Natural killer cell (primary cell): ENCODE data around the gene GSG1L. TPM values are rescaled to one million over a fixed set of nuclear protein-coding genes. Genes with fewer than 3 reads are reported as not detected.

Experiments used
- ATAC-seq, 3 donors: fragments of 150-1000 bp in 2 of 3; fragments of 200-7000 bp in 1 of 3; cut with Tn5 transposase; 1 replicate in 1 of 3; 2 replicates in 2 of 3; pipeline ENCODE4 v1.10.0; 2021; ENCODE audit warnings: mild to moderate bottlenecking in 2 of 3, moderate library complexity in 2 of 3
- DNase-seq, 2 donors: peaks; one replicate each; pipeline versions ENCODE4 v3.0.0 to v3.0.0-alpha.2; 2013 to 2021; ENCODE audit warnings: mixed read lengths in 1 of 2
- H3K27ac ChIP-seq: one replicate; pipeline ENCODE4 v1.5.1; 2013; ENCODE audit warnings: mild to moderate bottlenecking, low read length
- H3K27me3 ChIP-seq: one replicate; pipeline ENCODE4 v1.6.1; 2013; ENCODE audit warnings: low read length; ENCODE audit not compliant: control insufficient read depth, insufficient read depth
- H3K36me3 ChIP-seq: one replicate; pipeline ENCODE4 v1.6.1; 2013; ENCODE audit warnings: low read length; ENCODE audit not compliant: control insufficient read depth, insufficient read depth
- H3K4me1 ChIP-seq: one replicate; pipeline ENCODE4 v1.6.1; 2013; ENCODE audit warnings: low read length; ENCODE audit not compliant: control insufficient read depth, insufficient read depth
- H3K4me3 ChIP-seq: one replicate; pipeline ENCODE4 v1.5.1; 2013; ENCODE audit warnings: low read length
- H3K9me3 ChIP-seq: one replicate; pipeline ENCODE4 v1.6.1; 2013; ENCODE audit warnings: low read length; ENCODE audit not compliant: control insufficient read depth, insufficient read depth
- H3K27ac Mint-ChIP-seq, 2 donors: one replicate each; pipeline ENCODE4 v1.8.0; 2022; ENCODE audit warnings: mild to moderate bottlenecking in 2 of 2, mixed read lengths in 2 of 2, moderate library complexity in 1 of 2
- H3K27me3 Mint-ChIP-seq, 2 donors: one replicate each; pipeline ENCODE4 v1.8.0; 2022; ENCODE audit warnings: low read depth in 2 of 2, mixed read lengths in 2 of 2
- H3K36me3 Mint-ChIP-seq: one replicate; pipeline ENCODE4 v1.8.0; 2022; ENCODE audit warnings: mixed read lengths
- H3K4me1 Mint-ChIP-seq, 2 donors: one replicate each; pipeline ENCODE4 v1.8.0; 2022; ENCODE audit warnings: mixed read lengths in 2 of 2
- H3K4me3 Mint-ChIP-seq: one replicate; pipeline ENCODE4 v1.8.0; 2022; ENCODE audit warnings: mild to moderate bottlenecking, moderate library complexity, mixed read lengths
- H3K9me3 Mint-ChIP-seq, 2 donors: one replicate each; pipeline ENCODE4 v1.8.0; 2022; ENCODE audit warnings: mixed read lengths in 2 of 2
- CTCF ChIP-seq: fragments of 200-600 bp; IDR thresholded peaks from one replicate; pipeline ENCODE4 v1.8.0; 2022; ENCODE audit warnings: antibody characterized with exemption
- WGBS: methylation state at CpG from one replicate; pipeline ENCODE4 v1.1.7; 2013; ENCODE audit warnings: missing lambda C conversion rate; ENCODE audit not compliant: insufficient coverage; 5-methylcytosine and 5-hydroxymethylcytosine counted together
- intact Hi-C: fragments of 100-400 bp; cut with micrococcal nuclease; formaldehyde crosslinking; loops from one replicate; pipeline ENCODE4 v1.14.2; 2022
- total RNA-seq, 4 donors: library from RNA; stranded (reverse); fragments of 120-200 nt in 1 of 4; gene quantifications; one replicate each; pipeline versions ENCODE4 v1.2.3 to v1.2.4, GENCODE V29; 2013 to 2022

Gene GSG1L
- total RNA-seq, 3 donors from 2014 or later (not counting 1 experiment from before 2014, with no cell fraction given), result 0.25 TPM; not detected in 2

GRCh38 chr16:27838536-27839175 lies 224.9 kb downstream of the GSG1L start:
- H3K4me3 ChIP-seq, result no peak overlapping the region
- H3K36me3 Mint-ChIP-seq, result peaks cover 9% of the 10 kb centered on the region
- H3K36me3 ChIP-seq, result no peaks in the 10 kb centered on the region
- TF ChIP-seq CTCF, result no peak
- 75% methylated on average over 3 of the region's 3 CpGs for WGBS
- intact Hi-C loops, result no loop called here
- H3K27me3 Mint-ChIP-seq, result peaks cover 12 to 34% of the 10 kb centered on the region in 2 donors
- H3K27me3 ChIP-seq, result no peaks in the 10 kb centered on the region
- H3K4me1 Mint-ChIP-seq, result no peaks in the 10 kb centered on the region
- DNase-seq (no peak), ATAC-seq (no peak)
- H3K4me3 Mint-ChIP-seq, result no peak overlapping the region
- no peak overlapping the region for H3K27ac Mint-ChIP-seq
- no peaks in the 10 kb centered on the region for H3K9me3 Mint-ChIP-seq
- H3K9me3 ChIP-seq, result no peaks in the 10 kb centered on the region
- H3K27ac ChIP-seq, result no peak overlapping the region
- no peaks in the 10 kb centered on the region for H3K4me1 ChIP-seq

- Mint-ChIP-seq H3K9me3 (peaks cover 0 to 7% of the 10 kb centered on the region in 2 donors), H3K36me3 (peaks cover 12% of the 10 kb centered on the region), H3K4me3 (no peak overlapping the region), H3K27ac (no peak overlapping the region), H3K4me1 (no peaks in the 10 kb centered on the region), H3K27me3 (peaks cover 11 to 35% of the 10 kb centered on the region in 2 donors)
- Histone ChIP-seq H3K27me3 (no peaks in the 10 kb centered on the region), H3K4me1 (no peaks in the 10 kb centered on the region), H3K36me3 (no peaks in the 10 kb centered on the region), H3K4me3 (no peak overlapping the region), H3K9me3 (no peaks in the 10 kb centered on the region), H3K27ac (no peak overlapping the region)
- WGBS, result 80% methylated on average over 2 of the region's 2 CpGs
- TF ChIP-seq CTCF, result no peak
- intact Hi-C loops, result no loop called here
- ATAC-seq (no peak), DNase-seq (no peak)
Observed at GRCh38 chr16:27829975-27830374, 233.5 kb downstream of the GSG1L start.

- Histone ChIP-seq H3K27ac (no peak overlapping the region), H3K4me3 (no peak overlapping the region), H3K4me1 (no peaks in the 10 kb centered on the region), H3K9me3 (no peaks in the 10 kb centered on the region), H3K36me3 (no peaks in the 10 kb centered on the region), H3K27me3 (no peaks in the 10 kb centered on the region)
- DNase-seq (no peak), ATAC-seq (no peak)
- Mint-ChIP-seq H3K27ac (no peak overlapping the region), H3K36me3 (peaks cover 12% of the 10 kb centered on the region), H3K27me3 (peaks cover 12 to 30% of the 10 kb centered on the region in 2 donors), H3K4me1 (no peaks in the 10 kb centered on the region), H3K4me3 (no peak overlapping the region), H3K9me3 (peaks cover 0 to 7% of the 10 kb centered on the region in 2 donors)
- no peak for TF ChIP-seq CTCF
- intact Hi-C loops, result no loop called here
- WGBS, result 95% methylated on average over 12 of the region's 12 CpGs
Observed at GRCh38 chr16:27828671-27829070, 234.8 kb downstream of the GSG1L start.

GRCh38 chr16:27827765-27828164 lies 235.7 kb downstream of the GSG1L start:
- Histone ChIP-seq H3K27me3 (no peaks in the 10 kb centered on the region), H3K9me3 (no peaks in the 10 kb centered on the region), H3K4me3 (no peak overlapping the region), H3K27ac (no peak overlapping the region), H3K36me3 (no peaks in the 10 kb centered on the region), H3K4me1 (no peaks in the 10 kb centered on the region)
- TF ChIP-seq CTCF, result no peak
- DNase-seq, result no peak
- peaks cover 0 to 7% of the 10 kb centered on the region in 2 donors for H3K9me3 Mint-ChIP-seq
- H3K4me3 Mint-ChIP-seq, result no peak overlapping the region
- H3K36me3 Mint-ChIP-seq, result peaks cover 12% of the 10 kb centered on the region
- WGBS, result 89% methylated on average over 3 of the region's 3 CpGs
- H3K27ac Mint-ChIP-seq, result no peak overlapping the region
- no peak for ATAC-seq
- peaks cover 12 to 28% of the 10 kb centered on the region in 2 donors for H3K27me3 Mint-ChIP-seq
- intact Hi-C loops, result no loop called here
- H3K4me1 Mint-ChIP-seq, result no peaks in the 10 kb centered on the region
